Activated CD4-positive, alpha-beta T cell treated with anti-CD3 and anti-CD28 coated beads, Interleukin-2, amount 50 U/mL, for 1 hour (primary cell): ENCODE data around the gene C16orf74.

Experiments
- DNase-seq: peaks from one replicate; pipeline ENCODE4 v3.0.0-alpha.2; 2020

Gene C16orf74

GRCh38 chr16:85716022-85716679, 34.7 kb downstream of the C16orf74 start:
- no peak for DNase-seq

- no peak for DNase-seq
These were observed 35.5 kb downstream of the C16orf74 start for GRCh38 chr16:85715169-85716021.

- DNase-seq, result no peak
These were observed 38.1 kb downstream of the C16orf74 start for GRCh38 chr16:85712801-85713200.

GRCh38 chr16:85711982-85712587, 38.8 kb downstream of the C16orf74 start:
- no peak for DNase-seq

GRCh38 chr16:85710732-85711131, 40.2 kb downstream of the C16orf74 start:
- no peak for DNase-seq

- DNase-seq, result no peak
These were observed 40.9 kb downstream of the C16orf74 start for GRCh38 chr16:85709766-85710585.

GRCh38 chr16:85708338-85708737, 42.6 kb downstream of the C16orf74 start:
- no peak for DNase-seq

- no peak for DNase-seq
These were observed 43.3 kb downstream of the C16orf74 start for GRCh38 chr16:85707528-85708095.

GRCh38 chr16:85706449-85707034, 44.4 kb downstream of the C16orf74 start:
- no peak for DNase-seq

- DNase-seq, result no peak
These were observed 45.7 kb downstream of the C16orf74 start for GRCh38 chr16:85704900-85705846.

GRCh38 chr16:85704011-85704410, 46.9 kb downstream of the C16orf74 start:
- DNase-seq, result no peak

GRCh38 chr16:85699628-85700027, 51.3 kb downstream of the C16orf74 start:
- no peak for DNase-seq

GRCh38 chr16:85698935-85699558, 51.8 kb downstream of the C16orf74 start:
- DNase-seq, result no peak

- DNase-seq, result no peak
These were observed 52.4 kb downstream of the C16orf74 start for GRCh38 chr16:85698459-85698891.

GRCh38 chr16:85697431-85697830, 53.5 kb downstream of the C16orf74 start:
- no peak for DNase-seq

- no peak for DNase-seq
These were observed 54.1 kb downstream of the C16orf74 start for GRCh38 chr16:85696781-85697180.

GRCh38 chr16:85695196-85696128, 55.4 kb downstream of the C16orf74 start:
- no peak for DNase-seq

GRCh38 chr16:85690469-85691064, 60.3 kb downstream of the C16orf74 start:
- DNase-seq, result no peak

- DNase-seq, result no peak
These were observed 61.0 kb downstream of the C16orf74 start for GRCh38 chr16:85689950-85690320.
